IMR-90 (cell line): ENCODE data around the gene CTBP1. TPM values are rescaled to one million over a fixed set of nuclear protein-coding genes. Genes with fewer than 3 reads are reported as not detected.

Source experiments
- ATAC-seq: fragments of 200-7000 bp; cut with Tn5 transposase; 2 replicates; pipeline ENCODE4 v1.9.1; 2020; ENCODE audit warnings: low read depth, mild to moderate bottlenecking, moderate library complexity
- BruUV-seq: library from RNA; stranded (reverse); fragments of 400-500 nt; replicated peaks from 2 replicates; lab custom pipeline; 2021; lab: Mats Ljungman, UMichigan
- CTCF ChIA-PET: fragments of 300-600 bp; formaldehyde crosslinking; extraction: SDS; loops from one replicate; lab custom pipeline; 2021; ENCODE audit warnings: antibody characterized with exemption; lab: Yijun Ruan, JAX
- POLR2A ChIA-PET: fragments of 300-600 bp; sonication (Branson Sonifier 250); formaldehyde crosslinking; loops from one replicate; lab custom pipeline; 2022; ENCODE audit warnings: antibody characterized with exemption; ENCODE audit not compliant: unreplicated experiment; lab: Charles Lee
- DNase-seq: peaks from one replicate; pipeline ENCODE4 v3.0.0; 2013
- H2AFZ ChIP-seq: replicated peaks from 2 replicates; pipeline ENCODE3; 2013; ENCODE audit warnings: low read length, mild to moderate bottlenecking; ENCODE audit not compliant: poor library complexity
- H2AK5ac ChIP-seq: 2 replicates; pipeline ENCODE4 v1.6.1; 2013; ENCODE audit warnings: low read depth, low read length, inconsistent platforms
- H2AK9ac ChIP-seq: replicated peaks from 2 replicates; pipeline ENCODE3; 2013; ENCODE audit warnings: mild to moderate bottlenecking, low read depth, low read length, moderate library complexity; ENCODE audit not compliant: poor library complexity
- H2BK120ac ChIP-seq: 2 replicates; pipeline ENCODE4 v1.6.1; 2013; ENCODE audit warnings: low read depth, low read length, inconsistent platforms
- H2BK15ac ChIP-seq: 3 replicates; pipeline ENCODE4 v1.6.1; 2013; ENCODE audit warnings: low read depth, low read length, inconsistent platforms
- H2BK20ac ChIP-seq: 2 replicates; pipeline ENCODE4 v1.6.1; 2013; ENCODE audit warnings: low read depth, mild to moderate bottlenecking, inconsistent platforms, low read length, moderate library complexity
- H2BK5ac ChIP-seq: 2 replicates; pipeline ENCODE4 v1.6.1; 2013; ENCODE audit warnings: mild to moderate bottlenecking, low read depth, low read length, inconsistent platforms; ENCODE audit not compliant: poor library complexity, severe bottlenecking
- H3K14ac ChIP-seq: replicated peaks from 2 replicates; pipeline ENCODE4 v1.6.1; 2013; ENCODE audit warnings: low read depth, low read length, inconsistent platforms
- H3K18ac ChIP-seq: 2 replicates; pipeline ENCODE4 v1.6.1; 2013; ENCODE audit warnings: low read depth, low read length, control low read depth
- H3K23ac ChIP-seq: 2 replicates; pipeline ENCODE4 v1.6.1; 2013; ENCODE audit warnings: low read depth, low read length, inconsistent platforms
- H3K27ac ChIP-seq: 2 replicates; pipeline ENCODE4 v1.5.1; 2013; ENCODE audit warnings: mild to moderate bottlenecking, control low read depth, low read length; ENCODE audit not compliant: insufficient read depth
- H3K27me3 ChIP-seq: 2 replicates; pipeline ENCODE4 v1.6.1; 2013; ENCODE audit warnings: low read length; ENCODE audit not compliant: control insufficient read depth, insufficient read depth
- H3K36me3 ChIP-seq: 2 replicates; pipeline ENCODE4 v1.6.1; 2013; ENCODE audit warnings: low read length, mixed read lengths; ENCODE audit not compliant: control insufficient read depth, insufficient read depth
- H3K4ac ChIP-seq: 2 replicates; pipeline ENCODE4 v1.6.1; 2013; ENCODE audit warnings: low read depth, low read length, inconsistent platforms
- H3K4me1 ChIP-seq: 2 replicates; pipeline ENCODE4 v1.6.1; 2013; ENCODE audit warnings: low read length, mixed read lengths; ENCODE audit not compliant: control insufficient read depth, insufficient read depth
- H3K4me2 ChIP-seq: 2 replicates; pipeline ENCODE4 v1.6.1; 2013; ENCODE audit warnings: low read depth, mild to moderate bottlenecking, control low read depth, low read length, moderate library complexity
- H3K4me3 ChIP-seq: 2 replicates; pipeline ENCODE4 v1.5.1; 2013; ENCODE audit warnings: low read depth, mild to moderate bottlenecking, control low read depth, low read length, moderate library complexity; ENCODE audit not compliant: insufficient read depth
- H3K56ac ChIP-seq: 2 replicates; pipeline ENCODE4 v1.6.1; 2013; ENCODE audit warnings: low read length, inconsistent platforms; ENCODE audit not compliant: insufficient read depth; ENCODE audit errors: extremely low read depth
- H3K79me1 ChIP-seq, 2 experiments: 2 replicates each; pipeline ENCODE4 v1.6.1; 2013; ENCODE audit warnings: low read length in 2 of 2, inconsistent platforms in 1 of 2, low read depth in 1 of 2
- H3K9ac ChIP-seq: 2 replicates; pipeline ENCODE4 v1.6.1; 2013; ENCODE audit warnings: low read depth, low read length, control low read depth
- H3K9me1 ChIP-seq: 2 replicates; pipeline ENCODE4 v1.6.1; 2013; ENCODE audit warnings: low read length, inconsistent platforms; ENCODE audit not compliant: insufficient read depth
- H3K9me3 ChIP-seq: 2 replicates; pipeline ENCODE4 v1.6.1; 2013; ENCODE audit warnings: low read length; ENCODE audit not compliant: control insufficient read depth, insufficient read depth
- H4K20me1 ChIP-seq: 2 replicates; pipeline ENCODE4 v1.6.1; 2013; ENCODE audit warnings: low read length, inconsistent platforms; ENCODE audit not compliant: insufficient read depth
- H4K5ac ChIP-seq: 2 replicates; pipeline ENCODE4 v1.6.1; 2013; ENCODE audit warnings: mild to moderate bottlenecking, low read depth, low read length, control low read depth
- H4K8ac ChIP-seq, 2 experiments: 2 replicates each; pipeline ENCODE4 v1.6.1; 2013; ENCODE audit warnings: low read depth in 2 of 2, low read length in 2 of 2, control low read depth in 1 of 2, inconsistent platforms in 1 of 2
- H4K91ac ChIP-seq: 2 replicates; pipeline ENCODE4 v1.6.1; 2013; ENCODE audit warnings: low read depth, low read length, inconsistent platforms; ENCODE audit not compliant: insufficient read depth
- CHD1 ChIP-seq: IDR thresholded peaks from 2 replicates; pipeline ENCODE4 v1.6.1; 2012; ENCODE audit warnings: low read depth, low read length, improper control_type of control experiment
- FOS ChIP-seq: fragments of 150-350 bp; IDR thresholded peaks from 2 replicates; pipeline ENCODE4 v1.6.1; 2016; ENCODE audit warnings: low read depth, low read length
- MAFK ChIP-seq: IDR thresholded peaks from 2 replicates; pipeline ENCODE4 v1.6.1; 2012; ENCODE audit warnings: low read depth, low read length, improper control_type of control experiment
- MAZ ChIP-seq: IDR thresholded peaks from 2 replicates; pipeline ENCODE4 v1.6.1; 2012; ENCODE audit warnings: low read depth, mild to moderate bottlenecking, low read length, improper control_type of control experiment, moderate library complexity, borderline replicate concordance
- MXI1 ChIP-seq: IDR thresholded peaks from 2 replicates; pipeline ENCODE4 v1.6.1; 2012; ENCODE audit warnings: low read depth, mild to moderate bottlenecking, low read length, moderate library complexity, borderline replicate concordance
- NFE2L2 ChIP-seq: fragments of 150-350 bp; IDR thresholded peaks from 2 replicates; pipeline ENCODE4 v1.6.1; 2016; ENCODE audit warnings: low read depth, mild to moderate bottlenecking, low read length
- POLR2A ChIP-seq: IDR thresholded peaks from 2 replicates; pipeline ENCODE4 v1.6.1; 2012; ENCODE audit warnings: mild to moderate bottlenecking, low read depth, low read length
- RAD21 ChIP-seq: IDR thresholded peaks from 2 replicates; pipeline ENCODE4 v1.6.1; 2012; ENCODE audit warnings: low read length, improper control_type of control experiment
- RCOR1 ChIP-seq: IDR thresholded peaks from 2 replicates; pipeline ENCODE4 v1.6.1; 2012; ENCODE audit warnings: mild to moderate bottlenecking, low read length, improper control_type of control experiment; ENCODE audit not compliant: insufficient replicate concordance
- RFX5 ChIP-seq: IDR thresholded peaks from 2 replicates; pipeline ENCODE4 v1.8.0; 2012; ENCODE audit warnings: low read depth, mild to moderate bottlenecking, low read length, moderate library complexity
- SMC3 ChIP-seq: fragments of 150-350 bp; IDR thresholded peaks from 2 replicates; pipeline ENCODE4 v1.6.1; 2016; ENCODE audit warnings: low read depth, mild to moderate bottlenecking, antibody characterized with exemption, low read length, moderate library complexity
- WGBS, 2 experiments: methylation state at CpG; one replicate each; pipeline versions ENCODE4 v1.1.5 to v1.1.7; 2013; ENCODE audit warnings: missing lambda C conversion rate in 2 of 2; ENCODE audit not compliant: insufficient read length in 1 of 2; ENCODE audit errors: extremely low coverage in 2 of 2; 5-methylcytosine and 5-hydroxymethylcytosine counted together
- dilution Hi-C: fragments of 300-500 bp; cut with HindIII; formaldehyde crosslinking; loops from one replicate; pipeline ENCODE4 v1.14.3; 2018; ENCODE audit warnings: low sequenced_read_pairs; ENCODE audit not compliant: unreplicated experiment
- in situ Hi-C: fragments of 300-500 bp; cut with MboI; formaldehyde crosslinking; loops from 3 replicates; pipeline ENCODE4 v1.14.3; 2019; ENCODE audit warnings: low sequenced_read_pairs, inconsistent platforms, mixed read lengths
- intact Hi-C: fragments of 100-400 bp; cut with micrococcal nuclease; formaldehyde crosslinking; loops from 2 replicates; pipeline ENCODE4 v1.10.0; 2022
- polyA plus RNA-seq, 3 experiments: library from polyadenylated mRNA; depleted of rRNA; stranded (reverse); fragments of >200 nt; gene quantifications; 2 replicates each; pipeline ENCODE4 v1.2.3, GENCODE V29; 2012; ENCODE audit warnings: low replicate concordance in 1 of 3
- total RNA-seq: library from RNA; depleted of rRNA; stranded (reverse); fragments of >200 nt; gene quantifications from 2 replicates; pipeline ENCODE4 v1.2.3, GENCODE V29; 2012
- TF ChIP-seq, protein P1 (sequence below): fragments of 150-350 bp; IDR thresholded peaks from 2 replicates; pipeline ENCODE4 v1.6.1; 2016; ENCODE audit warnings: low read depth, mild to moderate bottlenecking, low read length, moderate library complexity, borderline replicate concordance
- TF ChIP-seq, protein P2 (sequence below): conservative IDR thresholded peaks from 2 replicates; pipeline ENCODE4 v1.5.1; 2012; ENCODE audit warnings: mild to moderate bottlenecking, low read depth, low read length, improper control_type of control experiment
- TF ChIP-seq, protein P3 (sequence below): fragments of 150-350 bp; IDR thresholded peaks from 2 replicates; pipeline ENCODE4 v1.6.1; 2017; ENCODE audit warnings: mild to moderate bottlenecking, antibody characterized with exemption, low read length, low read depth

CTBP1 gene
- total and polyA plus RNA-seq, 2 of the 4 experiments (the other 2 are of a cell fraction), result 147 to 212 TPM

DNA sequence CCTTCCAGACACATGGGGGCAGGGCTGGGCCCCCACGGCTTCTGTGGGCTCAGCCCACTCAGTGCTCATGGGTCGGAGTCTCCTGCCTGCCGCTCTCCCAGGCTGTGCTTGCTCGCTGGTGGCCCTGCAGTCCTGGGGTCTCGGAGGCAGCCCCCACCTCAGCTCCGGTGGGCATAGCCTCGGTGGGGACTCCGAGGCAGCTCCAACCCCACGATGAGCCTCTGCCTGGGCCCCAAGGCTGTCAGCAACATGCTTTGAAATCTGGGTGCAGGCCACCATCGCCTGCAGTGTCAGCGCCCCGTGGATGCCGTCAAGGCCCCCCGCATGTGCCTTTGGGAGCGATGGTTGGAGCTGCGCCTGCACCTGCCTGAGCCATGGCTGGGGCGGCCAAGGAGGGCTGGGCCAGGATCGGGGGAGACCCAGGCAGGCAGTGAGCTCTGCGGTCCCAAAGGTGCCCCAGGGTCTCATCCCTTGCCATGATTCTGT, 46.4 kb downstream of the CTBP1 start:
- no TSS peak for BruUV-seq
- Histone ChIP-seq H3K4me1 (peaks cover 42% of the 10 kb centered on the region), H2AFZ (peak overlapping the region; percentile 91), H2AK5ac (peak overlapping the region; percentile 96), H3K23ac (peak overlapping the region; percentile 98), H3K4me2 (peak overlapping the region; percentile 1; the same call in 1 of the 2 replicates), H2AK9ac (peak overlapping the region; percentile 95), H4K20me1 (no peaks in the 10 kb centered on the region), H2BK20ac (peak overlapping the region; percentile 95), H3K36me3 (no peaks in the 10 kb centered on the region), H2BK120ac (peak overlapping the region; percentile 97), H3K27ac (peak overlapping the region; percentile 90), H4K91ac (peak overlapping the region; percentile 97), H4K8ac (peak overlapping the region; percentile 90 to 97; a peak in 3 of 4 replicates), H3K18ac (peak overlapping the region; percentile 68), H3K14ac (peak overlapping the region; percentile 89), H3K9me1 (peaks cover 27% of the 10 kb centered on the region), H3K9me3 (no peaks in the 10 kb centered on the region), H3K4me3 (no peak overlapping the region), H3K27me3 (no peaks in the 10 kb centered on the region), H4K5ac (peak overlapping the region; percentile 80), H3K9ac (peak overlapping the region; percentile 2; the same call in 1 of the 2 replicates), H2BK15ac (peak overlapping the region; percentile 19; the same call in 2 of the 3 replicates), H3K56ac (peak overlapping the region; percentile 61; the same call in 1 of the 2 replicates), H3K4ac (peak overlapping the region; percentile 92), H3K79me1 (peaks cover 5 to 37% of the 10 kb centered on the region in 2 experiments; a peak in 2 of 4 replicates), H2BK5ac (peak overlapping the region; percentile 100)
- in situ Hi-C loops, result no loop called here
- ATAC-seq (no peak), DNase-seq (no peak)
- POLR2A ChIA-PET, result interaction anchor here (1.0 to 1.4 kb wide), 3 partner anchors 10 to 36 kb away, joined by 3 to 10 read pairs (median 4); partner anchors contain the start of gene SPON2
- dilution Hi-C loops, result no loop called here
- intact Hi-C loops, result loop anchor here (5.0 kb wide), 1 partner anchor 35 kb away; no protein-coding TSS in a partner anchor
- WGBS, 2 experiments, result 88% methylated on average over 9 of the region's 19 CpGs; no CpG with 5 or more reads in 1 of the 2 experiments
- TF ChIP-seq, protein P1, sequence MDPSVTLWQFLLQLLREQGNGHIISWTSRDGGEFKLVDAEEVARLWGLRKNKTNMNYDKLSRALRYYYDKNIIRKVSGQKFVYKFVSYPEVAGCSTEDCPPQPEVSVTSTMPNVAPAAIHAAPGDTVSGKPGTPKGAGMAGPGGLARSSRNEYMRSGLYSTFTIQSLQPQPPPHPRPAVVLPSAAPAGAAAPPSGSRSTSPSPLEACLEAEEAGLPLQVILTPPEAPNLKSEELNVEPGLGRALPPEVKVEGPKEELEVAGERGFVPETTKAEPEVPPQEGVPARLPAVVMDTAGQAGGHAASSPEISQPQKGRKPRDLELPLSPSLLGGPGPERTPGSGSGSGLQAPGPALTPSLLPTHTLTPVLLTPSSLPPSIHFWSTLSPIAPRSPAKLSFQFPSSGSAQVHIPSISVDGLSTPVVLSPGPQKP, result no peak
- TF ChIP-seq RAD21 (no peak), RCOR1 (no peak), MAFK (no peak), NFE2L2 (no peak), FOS (no peak), CHD1 (no peak), POLR2A (no peak), RFX5 (no peak), SMC3 (no peak), MXI1 (no peak), MAZ (no peak)
- TF ChIP-seq, protein P2, sequence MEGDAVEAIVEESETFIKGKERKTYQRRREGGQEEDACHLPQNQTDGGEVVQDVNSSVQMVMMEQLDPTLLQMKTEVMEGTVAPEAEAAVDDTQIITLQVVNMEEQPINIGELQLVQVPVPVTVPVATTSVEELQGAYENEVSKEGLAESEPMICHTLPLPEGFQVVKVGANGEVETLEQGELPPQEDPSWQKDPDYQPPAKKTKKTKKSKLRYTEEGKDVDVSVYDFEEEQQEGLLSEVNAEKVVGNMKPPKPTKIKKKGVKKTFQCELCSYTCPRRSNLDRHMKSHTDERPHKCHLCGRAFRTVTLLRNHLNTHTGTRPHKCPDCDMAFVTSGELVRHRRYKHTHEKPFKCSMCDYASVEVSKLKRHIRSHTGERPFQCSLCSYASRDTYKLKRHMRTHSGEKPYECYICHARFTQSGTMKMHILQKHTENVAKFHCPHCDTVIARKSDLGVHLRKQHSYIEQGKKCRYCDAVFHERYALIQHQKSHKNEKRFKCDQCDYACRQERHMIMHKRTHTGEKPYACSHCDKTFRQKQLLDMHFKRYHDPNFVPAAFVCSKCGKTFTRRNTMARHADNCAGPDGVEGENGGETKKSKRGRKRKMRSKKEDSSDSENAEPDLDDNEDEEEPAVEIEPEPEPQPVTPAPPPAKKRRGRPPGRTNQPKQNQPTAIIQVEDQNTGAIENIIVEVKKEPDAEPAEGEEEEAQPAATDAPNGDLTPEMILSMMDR, result no peak
- TF ChIP-seq, protein P3, sequence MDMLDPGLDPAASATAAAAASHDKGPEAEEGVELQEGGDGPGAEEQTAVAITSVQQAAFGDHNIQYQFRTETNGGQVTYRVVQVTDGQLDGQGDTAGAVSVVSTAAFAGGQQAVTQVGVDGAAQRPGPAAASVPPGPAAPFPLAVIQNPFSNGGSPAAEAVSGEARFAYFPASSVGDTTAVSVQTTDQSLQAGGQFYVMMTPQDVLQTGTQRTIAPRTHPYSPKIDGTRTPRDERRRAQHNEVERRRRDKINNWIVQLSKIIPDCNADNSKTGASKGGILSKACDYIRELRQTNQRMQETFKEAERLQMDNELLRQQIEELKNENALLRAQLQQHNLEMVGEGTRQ, result no peak
- CTCF ChIA-PET, result interaction anchor here (0.6 to 1.1 kb wide), 2 partner anchors 35 to 566 kb away, joined by 3 to 7 read pairs; no protein-coding TSS in a partner anchor
